ENCODE data around the gene NCOA1.

DNA sequence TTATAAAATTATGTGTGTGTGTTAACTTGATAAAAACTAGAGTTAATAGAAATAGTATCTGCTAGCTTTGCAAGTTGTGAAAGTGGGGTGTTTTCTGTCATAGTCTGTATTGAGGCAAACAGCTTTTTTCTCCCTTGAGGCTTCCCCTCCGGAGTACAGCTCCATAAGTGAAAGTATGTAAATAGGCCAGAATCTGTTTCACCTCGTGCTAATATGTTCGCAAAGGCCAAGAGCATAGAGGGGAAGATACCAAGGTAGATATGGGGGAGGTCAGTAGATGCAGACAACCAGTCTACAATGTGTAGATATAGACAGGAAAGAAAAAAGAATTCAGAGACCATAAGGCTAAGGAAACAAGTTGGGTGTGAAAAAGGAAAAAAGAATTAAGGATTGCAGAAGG is 229.3 kb downstream of the NCOA1 start:
- TF ChIP-seq SP1 (IDR thresholded peaks at IDR 0.05) = no peak
- TF ChIP-seq ZNF384 (IDR thresholded peaks at IDR 0.05) = no peak
- TF ChIP-seq BHLHE40 (IDR thresholded peaks at IDR 0.05; ENCODE audit: borderline replicate concordance) = no peak

Data from HEK293T (cell line).